Measurements from ENCODE around the gene FN3KRP.
"Not testable (repeated sequence)": the region's sequence is repeated elsewhere in the genome, so short reads cannot be mapped to it uniquely, and the experiment has no call there.

The FN3KRP gene

DNA sequence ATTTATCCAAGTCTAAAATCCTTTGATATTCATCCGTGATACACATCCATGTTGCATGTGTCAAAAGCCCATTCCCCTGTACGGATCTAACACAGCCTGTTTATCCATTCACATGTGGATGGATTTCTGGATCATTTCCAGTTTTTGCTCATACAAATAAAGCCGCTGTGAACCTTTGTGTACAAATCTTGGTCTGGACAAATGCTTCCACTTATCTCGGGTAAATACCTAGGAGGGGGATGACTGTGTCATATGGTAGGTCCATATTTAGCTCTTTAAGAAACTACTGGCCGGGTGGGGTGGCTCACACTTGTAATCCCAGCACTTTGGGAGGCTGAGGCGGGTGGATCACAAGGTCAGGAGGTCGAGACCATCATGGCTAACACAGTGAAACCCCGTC is 29.0 kb downstream of the FN3KRP start:
- no peak for DNase-seq

DNA sequence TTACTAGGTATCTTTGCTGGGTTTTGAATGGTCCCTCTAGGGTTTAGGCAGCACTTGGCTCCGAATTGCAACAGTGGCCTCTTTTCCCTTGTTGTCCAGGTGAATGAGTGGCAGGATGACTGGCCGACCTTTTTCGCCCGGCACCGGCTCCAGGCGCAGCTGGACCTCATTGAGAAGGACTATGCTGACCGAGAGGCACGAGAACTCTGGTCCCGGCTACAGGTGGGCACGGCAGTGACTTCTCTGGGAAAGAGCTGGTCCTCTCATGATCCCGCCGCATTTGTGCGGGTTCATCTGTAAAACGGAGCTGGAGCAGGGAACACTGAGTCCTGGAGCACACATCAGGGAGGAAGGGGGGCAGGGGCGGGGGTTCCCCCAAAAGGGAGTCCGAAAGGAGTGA is 32.2 kb downstream of the FN3KRP start:
- no peak for DNase-seq

DNA sequence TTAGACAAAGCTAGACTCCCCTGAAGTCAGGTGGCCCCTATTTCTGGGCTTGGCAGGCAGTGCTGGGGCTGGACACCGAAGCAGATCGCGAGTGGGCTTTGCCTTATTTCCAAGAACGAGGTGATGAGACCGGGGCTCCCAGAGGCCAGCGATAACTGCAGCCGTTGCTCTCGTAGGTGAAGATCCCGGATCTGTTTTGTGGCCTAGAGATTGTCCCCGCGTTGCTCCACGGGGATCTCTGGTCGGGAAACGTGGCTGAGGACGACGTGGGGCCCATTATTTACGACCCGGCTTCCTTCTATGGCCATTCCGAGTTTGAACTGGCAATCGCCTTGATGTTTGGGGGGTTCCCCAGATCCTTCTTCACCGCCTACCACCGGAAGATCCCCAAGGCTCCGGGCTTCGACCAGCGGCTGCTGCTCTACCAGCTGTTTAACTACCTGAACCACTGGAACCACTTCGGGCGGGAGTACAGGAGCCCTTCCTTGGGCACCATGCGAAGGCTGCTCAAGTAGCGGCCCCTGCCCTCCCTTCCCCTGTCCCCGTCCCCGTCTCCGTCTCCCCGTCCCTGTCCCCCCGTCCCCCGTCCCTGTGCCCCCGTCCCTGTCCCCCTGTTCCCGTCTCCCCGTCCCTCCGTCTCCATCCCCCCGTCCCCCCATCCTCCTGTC is 33.9 kb downstream of the FN3KRP start:
- no peak for DNase-seq

DNA sequence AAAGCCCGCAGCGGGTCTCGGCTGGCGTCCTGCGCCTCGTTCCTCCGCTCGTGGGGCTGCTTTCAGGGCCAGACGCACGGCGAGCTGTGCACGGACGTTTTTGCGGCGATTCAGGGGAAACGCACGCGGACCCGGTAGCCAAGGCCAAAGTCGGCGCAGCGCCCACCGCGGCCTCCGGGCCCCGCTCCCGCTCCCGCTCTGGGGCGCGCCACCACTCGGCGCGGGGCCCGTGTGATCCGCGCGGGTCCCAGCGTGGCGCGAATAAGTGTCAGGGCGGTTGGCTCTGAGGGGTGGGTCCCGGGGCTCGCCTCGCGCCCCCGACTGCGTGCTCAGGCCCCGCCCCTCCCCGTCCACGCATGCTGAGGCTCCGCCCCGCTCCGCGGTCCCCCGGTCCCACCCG is 34.7 kb downstream of the FN3KRP start:
- no peak for DNase-seq

DNA sequence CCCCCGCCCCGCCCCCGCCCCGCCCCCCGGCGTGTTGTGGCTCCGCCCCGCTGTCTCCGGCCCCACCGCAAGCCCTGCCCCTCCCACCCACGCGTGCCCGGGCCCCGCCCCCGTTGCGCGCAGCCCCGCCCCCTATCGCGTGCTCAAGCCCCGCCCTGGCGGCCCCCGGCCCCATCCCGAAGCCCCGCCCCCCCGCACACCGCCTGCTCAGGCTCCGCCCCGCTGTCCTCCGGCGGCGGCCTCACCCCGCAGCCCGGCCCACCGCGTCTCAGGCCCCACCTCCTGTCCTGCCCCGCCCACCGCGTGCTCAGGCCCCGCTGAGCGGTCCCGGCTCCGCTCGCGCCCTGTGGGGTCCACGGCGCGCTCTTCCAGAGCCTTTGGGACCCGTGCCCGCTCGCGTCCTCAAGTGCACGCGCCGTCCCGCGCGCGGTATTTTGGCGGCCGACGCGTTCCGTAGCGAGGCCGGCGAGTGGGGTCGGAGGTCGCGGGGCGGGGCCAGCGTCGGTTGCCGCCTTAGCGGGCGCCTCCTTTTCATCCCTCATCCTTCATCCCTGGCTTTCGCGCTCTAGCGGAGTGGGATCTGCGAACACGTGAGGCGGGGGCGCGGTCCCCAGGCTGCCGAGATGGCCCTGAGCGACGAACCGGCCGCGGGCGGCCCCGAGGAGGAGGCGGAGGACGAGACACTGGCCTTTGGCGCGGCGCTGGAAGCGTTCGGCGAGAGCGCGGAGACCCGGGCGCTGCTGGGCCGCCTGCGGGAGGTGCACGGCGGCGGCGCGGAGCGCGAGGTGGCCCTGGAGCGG is 35.3 kb downstream of the FN3KRP start, which contains the start of gene TBCD:
Gene TBCD (plus strand): TSS at position 495 of the 800 bp plus-strand sequence. CDS start 129 bp downstream, at position 624.
- peak; percentile 84 for DNase-seq

DNA sequence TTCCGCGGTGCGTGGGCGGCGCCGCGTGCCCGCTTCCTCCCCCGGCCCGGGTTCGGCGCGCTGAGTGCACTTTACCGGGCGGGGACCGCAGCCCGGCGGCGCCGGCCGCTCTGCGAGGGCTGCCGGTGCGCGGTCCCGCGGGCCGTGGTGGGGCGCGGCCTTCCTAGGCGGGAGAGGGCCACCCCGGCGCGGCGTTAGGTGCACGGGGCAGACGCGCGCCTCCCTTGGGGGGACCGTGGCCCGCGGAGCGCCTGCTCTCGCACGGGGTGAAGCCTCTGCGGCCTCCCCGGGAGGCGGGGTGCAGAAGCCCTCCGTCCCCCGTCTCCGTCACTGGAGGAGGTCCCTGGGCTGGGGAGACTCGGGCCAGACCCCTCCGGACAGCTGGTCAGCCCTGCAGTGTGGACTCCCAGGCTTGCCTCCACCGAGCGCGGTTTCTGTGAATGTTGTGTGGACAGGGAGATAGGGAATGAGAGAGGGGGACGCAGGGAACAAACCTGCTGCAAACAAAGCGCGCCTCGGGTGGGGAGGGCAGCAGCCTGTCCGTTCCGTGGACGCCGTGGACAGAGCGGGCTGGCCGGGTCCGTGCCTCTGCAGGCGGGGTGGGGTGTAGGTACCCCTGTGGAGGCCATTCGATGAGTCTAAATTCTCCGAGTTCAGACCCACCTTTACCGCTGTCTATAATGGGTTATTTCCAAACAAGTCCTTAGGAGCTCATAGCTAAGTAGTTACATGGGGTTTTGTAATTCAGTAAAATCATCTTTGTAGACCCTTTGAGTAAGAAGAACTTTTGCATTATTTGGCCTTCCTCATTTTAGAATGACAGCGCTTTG is 36.1 kb downstream of the FN3KRP start:
- no peak for DNase-seq

DNA sequence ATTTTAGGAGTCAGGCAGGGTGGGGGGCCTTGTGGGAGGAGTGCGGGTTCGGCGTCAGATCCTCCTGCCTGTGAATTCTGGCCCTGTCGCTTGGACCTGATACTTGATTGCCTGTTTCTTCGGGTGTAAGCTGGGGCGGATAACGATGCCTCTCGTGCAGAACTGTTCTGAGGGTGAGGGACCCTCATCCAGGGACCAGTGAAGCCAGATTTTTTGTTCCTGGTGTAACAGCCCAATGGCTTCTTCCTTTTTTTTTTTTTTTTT is 36.6 kb downstream of the FN3KRP start:
- no peak for DNase-seq

DNA sequence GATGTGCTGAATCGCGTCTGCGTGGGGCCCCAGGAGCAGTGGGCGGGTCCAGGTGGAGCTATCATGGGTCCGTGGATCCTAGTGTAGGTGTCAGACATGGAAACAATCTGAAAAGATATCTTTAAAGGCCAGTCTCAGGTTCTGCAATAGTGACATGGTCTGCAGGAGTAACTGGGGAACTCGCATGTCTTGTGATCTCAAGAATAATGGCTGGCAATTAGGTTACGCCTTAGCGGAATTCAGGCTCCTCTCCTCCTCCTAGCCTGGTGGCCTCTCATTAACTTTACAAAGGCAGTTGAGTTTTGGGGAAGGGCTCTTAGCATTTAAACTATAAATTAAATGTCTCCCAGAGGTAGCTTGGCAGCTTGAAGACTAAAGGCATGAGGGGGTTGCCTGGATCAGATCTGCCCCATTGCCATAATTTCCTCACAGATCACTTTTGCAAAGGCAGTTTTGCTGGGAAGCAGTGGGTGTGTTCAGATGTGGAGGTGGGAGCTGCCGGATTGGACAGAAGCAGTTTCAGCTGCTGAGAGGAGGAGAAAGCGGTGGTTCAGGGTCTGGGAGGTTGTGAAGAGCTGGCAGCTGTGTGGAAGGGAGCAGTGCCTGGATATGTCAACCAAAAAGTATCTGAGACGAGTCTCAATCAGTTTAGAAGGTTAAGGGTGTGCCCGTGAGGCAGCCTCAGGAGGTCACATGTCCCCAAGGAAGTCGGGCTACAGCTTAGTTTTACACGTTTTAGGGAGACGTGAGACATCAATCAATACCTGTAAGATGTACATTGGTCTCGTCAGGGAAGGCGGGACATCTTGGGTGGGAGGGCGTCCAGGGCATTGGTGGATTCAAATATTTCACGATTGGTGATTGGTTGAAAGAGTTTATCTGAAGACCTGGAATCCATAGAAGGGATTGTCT is 38.0 kb downstream of the FN3KRP start:
- DNase-seq: no peak

DNA sequence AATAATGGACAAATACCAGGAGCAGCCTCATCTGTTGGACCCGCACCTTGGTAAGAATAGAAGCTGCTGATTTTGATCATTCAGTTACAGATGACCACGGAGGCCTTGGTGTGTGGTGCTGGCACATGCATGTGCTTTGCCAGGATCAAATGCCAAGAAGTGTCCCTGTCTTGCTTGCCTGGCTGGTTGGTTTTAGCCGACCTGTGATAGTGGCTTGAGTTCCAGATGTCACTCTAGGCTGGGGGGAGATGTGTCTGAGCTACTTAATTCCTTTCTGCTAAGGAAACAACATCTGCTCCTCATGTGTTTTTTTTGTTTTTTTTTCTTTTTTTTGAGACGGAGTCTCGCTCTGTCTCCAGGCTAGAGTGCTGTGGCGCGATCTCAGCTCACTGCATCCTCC is 39.7 kb downstream of the FN3KRP start:
- no peak for DNase-seq

DNA sequence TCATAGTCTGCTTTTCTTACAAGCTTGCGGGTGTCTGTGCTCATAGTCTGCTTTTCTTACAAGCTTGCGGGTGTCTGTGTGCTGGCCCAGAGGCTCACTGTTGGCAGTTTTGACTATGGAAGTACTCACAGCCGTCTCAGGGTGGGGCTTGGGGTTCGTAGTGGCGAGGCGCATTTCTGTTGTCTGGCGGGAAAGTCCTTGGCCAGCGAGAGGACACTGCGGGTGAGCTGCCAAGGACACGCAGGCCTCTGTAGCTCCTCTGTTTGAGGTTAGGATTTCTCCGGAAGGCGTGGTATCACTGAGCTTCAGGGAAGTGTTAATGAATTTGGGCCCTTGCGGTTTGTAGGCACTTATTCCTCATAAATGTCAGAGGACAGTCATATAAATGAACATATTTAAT is 48.9 kb downstream of the FN3KRP start:
- DNase-seq: no peak

DNA sequence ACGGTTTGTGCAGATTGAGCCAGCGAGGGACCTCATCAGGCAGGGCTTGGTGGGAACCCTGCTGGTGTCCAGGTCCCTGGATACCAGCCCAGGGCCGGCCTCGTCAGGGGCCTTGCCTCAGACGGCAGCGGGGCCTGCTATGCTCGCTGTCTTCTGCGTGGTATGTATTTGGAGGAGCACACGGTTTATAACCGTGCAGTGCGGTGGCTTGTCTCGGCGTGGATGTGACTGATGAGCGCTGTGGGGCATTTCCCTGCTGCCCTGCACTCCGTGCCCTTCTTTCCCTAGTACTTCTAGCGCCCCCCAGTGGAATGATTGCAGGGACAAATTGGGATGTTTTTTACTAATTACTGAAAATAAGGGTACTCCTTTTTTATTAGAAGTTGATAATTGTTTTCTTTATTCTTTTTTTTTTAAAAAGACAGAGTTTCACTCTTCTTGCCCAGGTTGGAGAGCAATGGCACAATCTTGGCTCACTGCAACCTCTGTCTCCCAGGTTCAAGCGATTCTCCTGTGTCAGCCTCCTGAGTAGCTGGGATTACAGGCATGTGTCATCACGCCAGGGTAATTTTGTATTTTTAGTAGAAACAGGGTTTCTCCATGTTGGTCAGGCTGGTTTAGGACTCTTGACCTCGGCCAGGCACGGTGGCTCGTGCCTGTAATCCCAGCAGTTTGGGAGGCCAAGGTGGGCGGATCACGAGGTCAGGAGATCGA is 50.7 kb downstream of the FN3KRP start:
- DNase-seq: no peak

DNA sequence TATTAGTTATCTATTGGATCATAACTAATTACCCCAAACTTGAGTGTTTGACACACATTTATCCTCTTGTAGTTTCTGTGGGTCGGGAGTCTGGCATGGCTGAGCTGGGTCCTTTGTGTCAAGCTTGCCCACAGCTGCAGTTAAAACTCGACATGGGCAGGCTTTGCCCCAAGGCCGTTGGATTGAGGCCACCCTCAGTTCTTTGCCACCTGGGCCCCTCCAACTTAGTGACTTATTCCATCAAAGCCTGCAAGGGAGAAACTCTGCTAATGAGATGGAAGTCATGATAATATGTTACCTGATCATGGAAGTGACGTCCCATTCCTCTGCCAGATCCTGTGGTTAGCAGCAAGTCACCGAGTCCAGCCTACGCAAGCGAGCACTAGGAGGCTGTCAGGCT is 52.5 kb downstream of the FN3KRP start:
- DNase-seq: no peak

DNA sequence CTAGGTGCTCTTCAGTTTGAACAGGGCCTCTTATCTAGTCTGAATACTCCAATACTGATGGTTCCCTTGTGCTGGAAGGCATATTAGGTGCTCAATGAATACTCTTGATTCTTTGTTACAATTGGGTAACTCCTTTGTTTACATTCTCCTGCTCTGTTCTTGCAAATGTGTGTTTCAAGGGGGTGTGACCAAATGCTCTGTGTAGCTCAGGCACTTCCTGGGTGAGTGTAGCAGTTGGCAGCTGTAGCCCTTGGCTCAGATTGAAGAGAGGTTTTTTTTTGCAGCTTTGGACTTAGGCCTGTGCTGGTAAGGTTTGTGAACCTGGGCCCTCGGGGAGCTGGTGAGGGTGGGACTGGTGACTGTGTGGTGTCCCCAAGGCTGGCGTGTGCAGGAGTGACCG is 55.5 kb downstream of the FN3KRP start:
- no peak for DNase-seq

DNA sequence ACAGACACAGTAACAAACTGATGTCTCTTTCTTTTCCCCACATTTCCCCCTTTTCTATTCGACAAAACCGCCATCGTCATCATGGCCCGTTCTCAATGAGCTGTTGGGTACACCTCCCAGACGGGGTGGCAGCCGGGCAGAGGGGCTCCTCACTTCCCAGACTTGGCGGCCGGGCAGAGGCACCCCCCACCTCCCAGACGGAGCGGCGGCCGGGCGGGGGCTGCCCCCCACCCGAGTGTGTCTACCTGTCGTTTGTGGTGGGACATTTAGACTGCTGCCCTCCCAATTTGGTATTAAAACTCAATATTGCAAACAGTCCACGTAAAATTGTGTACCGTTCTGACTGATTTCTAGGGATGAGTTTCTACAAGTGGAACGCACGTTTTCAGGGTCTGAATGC is 58.0 kb downstream of the FN3KRP start:
- not testable (repeated sequence) for DNase-seq

DNA sequence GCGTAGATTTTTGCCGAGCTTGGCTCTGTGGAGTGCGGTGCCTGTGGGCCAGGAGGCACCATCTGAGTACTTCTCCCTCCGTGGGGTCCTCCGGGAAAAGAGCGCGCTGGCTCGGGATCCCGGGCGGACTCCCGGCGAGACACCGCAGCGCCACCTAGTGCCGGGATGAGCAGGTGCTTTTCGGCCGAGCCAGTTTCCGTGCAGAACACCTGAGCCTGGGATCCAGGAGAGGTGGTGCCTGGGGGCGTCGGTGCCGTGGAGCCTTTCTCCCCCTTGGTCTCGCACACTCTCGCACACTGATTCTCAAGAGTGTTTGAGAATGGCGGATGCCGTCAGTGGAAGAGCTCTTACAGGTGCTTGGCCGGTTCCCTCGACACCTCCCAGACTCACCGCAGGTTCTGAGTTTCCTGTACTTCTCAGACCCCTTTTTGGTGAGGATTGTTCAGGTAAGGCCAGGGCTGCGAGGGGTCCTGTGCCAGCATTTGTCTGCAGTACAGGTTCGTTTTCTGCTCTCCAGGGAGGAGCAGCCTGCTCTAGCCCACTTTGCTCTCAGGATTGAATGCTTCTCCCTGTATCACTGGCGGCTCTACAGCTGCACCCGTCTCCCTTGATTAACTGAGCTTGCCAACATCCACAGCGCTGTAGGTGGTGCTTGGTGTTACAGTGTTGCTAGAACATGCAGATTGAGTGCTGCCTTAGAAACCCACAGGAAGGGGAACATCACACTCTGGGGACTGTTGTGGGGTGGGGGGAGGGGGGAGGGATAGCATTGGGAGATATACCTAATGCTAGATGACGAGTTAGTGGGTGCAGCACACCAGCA is 58.7 kb downstream of the FN3KRP start:
- no peak for DNase-seq

DNA sequence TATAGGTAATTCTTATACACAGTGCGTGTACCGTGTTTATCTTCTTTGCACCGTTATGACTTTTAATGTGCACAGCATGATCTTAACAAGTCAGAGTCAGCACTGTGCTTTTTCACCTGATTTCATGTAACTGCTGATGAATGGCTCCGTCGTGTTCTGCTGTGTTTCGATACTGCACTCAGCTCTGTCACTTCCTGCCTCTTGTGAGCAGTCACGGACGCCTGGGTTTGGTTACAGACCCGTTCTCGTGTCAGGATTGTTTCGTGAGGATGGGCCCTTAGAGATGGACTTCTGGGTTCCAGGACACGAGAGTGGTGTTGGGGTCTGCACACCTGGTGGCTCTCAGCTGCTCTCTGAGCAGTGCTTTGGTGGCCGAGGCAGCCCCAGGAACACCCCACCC is 59.9 kb downstream of the FN3KRP start:
- no peak for DNase-seq

All from NCI-H2107 (cell line).